HG03354 (cell line): Measurements from ENCODE around the gene SZT2.
"Not testable (repeated sequence)": the region's sequence is repeated elsewhere in the genome, so short reads cannot be mapped to it uniquely, and the experiment has no call there.

Source experiments
- ATAC-seq: cut with Tn5 transposase; IDR thresholded peaks from one replicate; pipeline ENCODE4 v1.9.1; 2021; ENCODE audit warnings: mild to moderate bottlenecking; ENCODE audit not compliant: unreplicated experiment, poor library complexity, severe bottlenecking

SZT2 gene

DNA sequence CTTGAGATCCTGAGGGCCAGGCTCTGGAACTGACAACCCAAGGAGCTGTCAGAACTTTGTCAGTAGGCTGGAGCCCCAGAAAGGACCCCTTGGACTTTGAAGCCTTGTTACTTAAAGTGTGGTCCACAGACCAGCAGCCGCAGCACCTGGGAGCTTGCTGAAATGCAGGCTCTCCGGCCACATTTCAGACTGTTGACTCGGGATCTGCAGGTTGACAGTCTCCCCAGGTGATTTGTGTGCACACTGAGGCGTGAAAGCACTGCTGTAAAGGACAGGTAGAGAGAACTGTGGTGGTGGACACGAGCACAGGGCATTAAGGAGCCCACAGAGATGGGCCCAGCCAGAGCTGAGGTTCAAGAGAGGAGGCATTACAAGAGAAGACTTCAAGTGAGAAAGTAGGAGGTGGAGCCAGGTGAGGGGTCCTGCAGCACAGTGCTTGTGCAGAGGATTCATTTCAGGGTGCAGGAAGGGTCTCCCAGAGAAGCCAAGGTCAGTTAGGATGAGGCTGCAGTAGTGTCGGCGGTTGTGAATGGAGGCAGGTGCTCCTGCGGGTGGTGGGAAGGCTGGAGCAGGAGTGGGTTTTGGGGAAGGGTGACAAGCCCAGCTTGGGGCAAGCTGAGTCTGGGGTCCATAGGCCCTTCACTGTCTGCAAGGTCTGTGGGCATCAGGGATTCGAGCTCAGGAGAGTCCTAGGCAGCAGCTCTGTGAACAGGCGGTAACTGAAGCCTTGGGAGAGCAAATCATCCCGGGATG is 59.4 kb downstream of the SZT2 start:
- no peak for ATAC-seq

DNA sequence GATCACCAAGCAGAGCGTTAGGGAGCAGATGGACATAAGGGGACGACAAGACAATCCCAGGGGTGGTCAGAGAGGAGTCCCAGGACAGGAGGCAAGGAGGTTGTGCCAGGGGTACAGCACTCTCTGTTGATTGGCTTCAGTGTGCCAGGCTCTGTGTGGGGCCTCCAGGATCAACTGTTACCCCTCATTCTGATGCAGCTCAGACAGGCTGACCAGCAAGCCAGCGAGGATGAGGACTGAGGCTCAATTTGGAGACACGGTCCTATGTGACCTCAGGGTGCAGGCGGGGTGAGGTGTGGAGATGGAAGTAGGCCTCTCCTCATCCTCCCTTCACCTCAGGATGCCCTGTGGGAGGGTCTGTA is 60.0 kb downstream of the SZT2 start:
- ATAC-seq = no peak

DNA sequence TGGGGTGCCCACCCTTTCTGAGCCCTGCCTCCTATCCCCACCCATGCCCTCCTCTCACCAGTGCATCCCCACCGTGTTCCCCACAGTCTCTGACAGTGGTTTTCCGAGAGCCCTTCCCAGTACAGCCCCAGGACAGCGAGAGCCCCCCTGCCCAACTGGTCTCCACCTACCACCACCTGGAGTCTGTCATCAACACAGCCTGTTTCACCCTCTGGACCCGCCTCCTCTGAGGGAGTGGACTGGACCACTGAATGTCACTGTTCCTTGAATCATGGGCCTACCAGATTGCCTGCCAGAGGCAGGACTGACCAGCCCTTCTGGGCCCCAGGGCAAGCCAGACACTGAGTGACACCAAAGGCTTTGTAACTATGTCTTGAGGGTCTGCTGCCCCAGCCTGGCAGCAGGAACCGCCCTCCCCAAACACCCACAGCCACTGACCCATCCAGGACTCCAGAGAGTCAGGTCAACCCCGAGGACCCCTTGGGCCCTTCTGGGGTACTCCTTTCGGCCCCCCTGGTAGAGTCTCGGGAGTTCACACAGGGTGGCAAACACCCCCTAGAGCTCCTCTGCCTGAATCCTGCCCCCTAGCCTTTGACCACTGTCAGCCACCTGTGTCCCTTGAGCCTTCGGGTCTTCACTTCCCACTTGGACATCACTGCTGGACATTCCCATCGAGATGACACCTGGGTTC is 60.7 kb downstream of the SZT2 start:
- ATAC-seq = no peak

DNA sequence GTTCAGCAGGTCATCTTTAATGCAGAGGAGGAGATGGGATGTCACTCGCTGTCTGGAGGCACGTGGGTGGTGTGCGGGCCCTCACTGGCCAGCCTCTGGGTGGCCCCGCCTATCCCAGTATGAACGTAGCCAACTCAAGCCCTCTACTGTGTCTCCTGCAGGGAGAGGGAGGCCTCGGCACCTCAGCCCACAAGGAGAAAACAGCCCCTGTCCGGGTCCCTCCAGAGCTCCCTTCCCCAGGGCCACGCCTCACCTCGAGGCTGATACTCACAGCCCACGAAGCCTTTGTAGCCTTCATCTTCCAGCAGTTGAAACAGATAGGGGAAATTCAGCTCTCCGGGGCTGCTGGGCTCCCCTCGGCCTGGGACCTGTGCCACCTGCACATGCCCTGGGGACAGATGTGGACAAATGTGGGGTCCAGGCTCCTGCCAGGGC is 61.5 kb downstream of the SZT2 start:
- ATAC-seq = no peak

DNA sequence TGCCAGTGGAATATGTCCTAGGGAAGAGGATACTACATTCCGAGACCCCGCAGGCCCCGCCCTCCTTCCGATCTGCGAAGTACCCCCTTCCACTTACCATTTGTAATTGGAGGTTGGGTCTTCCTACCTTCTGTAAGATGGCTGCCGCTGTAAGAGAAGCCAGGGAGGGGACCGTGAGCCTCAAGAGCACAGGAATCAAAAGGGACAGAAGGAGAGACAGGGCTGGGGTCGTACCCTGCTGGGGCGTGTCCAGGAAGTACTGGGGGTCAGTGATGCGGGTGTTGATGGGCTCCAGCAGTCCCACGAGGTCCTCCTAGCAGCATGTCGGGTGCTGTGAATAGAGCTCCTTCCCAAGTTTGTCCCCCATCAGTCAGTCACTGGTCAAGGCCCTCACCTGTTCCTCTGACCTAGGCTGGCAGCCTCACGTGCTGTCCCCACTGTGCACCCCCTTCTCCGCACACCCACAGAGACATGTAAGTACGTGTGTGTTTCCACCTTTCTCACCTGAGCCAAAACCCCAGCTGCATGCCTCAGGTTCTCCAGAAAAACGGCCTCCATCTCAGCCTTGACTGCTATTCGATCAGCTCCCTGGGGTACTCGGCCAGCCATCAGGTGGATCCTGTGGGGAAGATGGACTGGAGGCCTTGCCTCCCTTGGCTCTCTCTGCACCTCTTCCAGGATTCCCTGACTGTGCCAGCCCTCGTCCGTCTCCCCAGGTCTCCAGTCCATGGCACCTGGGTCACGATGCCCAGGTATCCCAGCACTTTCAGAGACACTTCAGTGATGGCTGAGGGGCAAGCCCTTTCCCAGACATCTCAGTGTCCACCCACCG is 62.2 kb downstream of the SZT2 start:
- ATAC-seq = no peak

DNA sequence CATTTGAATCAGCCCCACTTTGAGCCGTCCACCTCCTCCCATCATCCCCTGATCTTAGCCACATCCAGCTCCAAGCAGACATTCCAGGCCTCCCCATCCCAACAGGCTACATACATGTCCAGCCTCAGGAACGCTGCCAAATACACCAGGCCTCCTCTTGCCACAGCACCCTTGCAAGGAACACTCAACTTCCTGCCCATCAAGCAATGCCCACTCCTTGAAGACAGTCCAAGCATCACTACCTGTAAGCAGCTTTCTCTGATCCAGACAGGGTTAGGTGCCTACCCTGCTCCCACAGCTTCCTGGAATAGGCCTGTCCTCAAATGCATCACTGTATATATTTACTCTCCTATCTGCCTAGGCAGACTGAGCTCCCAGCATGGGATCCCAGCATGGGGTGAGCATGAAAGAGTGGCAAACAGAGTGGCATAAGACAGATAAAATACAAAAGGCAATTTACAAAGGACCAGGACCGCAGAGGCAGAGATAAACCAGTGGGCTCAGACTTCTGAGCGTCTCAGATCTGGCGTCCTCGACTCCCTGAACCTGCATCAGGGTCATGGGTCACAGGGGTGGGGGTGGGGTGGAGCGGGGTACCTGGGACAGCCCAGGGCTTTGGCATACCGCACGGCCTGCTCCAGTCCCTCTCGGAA is 63.2 kb downstream of the SZT2 start:
- ATAC-seq = no peak

DNA sequence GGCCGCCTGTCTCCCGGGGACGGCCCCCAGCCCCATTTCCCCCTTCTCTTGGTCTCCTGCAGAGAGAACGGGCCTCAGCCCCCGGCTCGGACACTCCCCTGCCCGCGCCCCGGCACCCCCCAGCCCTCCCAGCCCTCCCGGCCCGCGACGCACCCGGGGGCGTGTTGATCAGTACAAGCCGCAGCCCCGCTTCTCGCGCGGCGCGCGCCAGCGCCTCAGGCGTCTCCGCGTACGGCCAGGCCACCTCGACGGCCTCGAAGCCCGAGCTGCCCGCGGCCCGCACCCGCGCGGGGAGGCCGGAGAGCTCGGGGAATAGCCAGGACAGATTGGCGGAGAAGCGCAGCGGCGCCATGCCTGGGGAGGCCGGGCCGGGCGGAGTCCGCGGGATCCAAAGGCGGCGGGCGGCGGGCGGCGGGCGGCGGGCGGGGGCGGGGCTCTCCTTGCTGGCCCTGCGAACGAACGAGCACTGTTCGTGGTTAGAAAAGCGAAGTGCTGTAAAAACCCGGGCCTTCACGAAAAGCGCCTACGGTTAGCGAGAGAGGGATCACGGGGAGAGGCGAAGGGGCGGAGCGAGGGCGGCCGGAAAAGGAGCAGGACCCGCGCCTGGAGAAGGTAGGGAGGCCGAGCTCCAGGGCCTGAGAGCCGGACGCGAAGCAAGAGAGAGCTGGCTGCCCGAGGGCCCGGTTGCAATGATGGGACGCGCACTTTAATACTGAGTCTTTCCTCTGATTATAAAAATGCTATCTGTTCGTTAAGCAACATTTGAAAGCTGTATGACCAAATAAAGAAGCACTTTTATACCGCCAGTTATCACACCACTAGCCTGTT is 64.0 kb downstream of the SZT2 start, which contains the start of gene HYI:
HYI (minus strand) TSS at position 490 of the 828 bp plus-strand sequence; CDS start at position 352, 138 bp downstream.
- no peak for ATAC-seq

DNA sequence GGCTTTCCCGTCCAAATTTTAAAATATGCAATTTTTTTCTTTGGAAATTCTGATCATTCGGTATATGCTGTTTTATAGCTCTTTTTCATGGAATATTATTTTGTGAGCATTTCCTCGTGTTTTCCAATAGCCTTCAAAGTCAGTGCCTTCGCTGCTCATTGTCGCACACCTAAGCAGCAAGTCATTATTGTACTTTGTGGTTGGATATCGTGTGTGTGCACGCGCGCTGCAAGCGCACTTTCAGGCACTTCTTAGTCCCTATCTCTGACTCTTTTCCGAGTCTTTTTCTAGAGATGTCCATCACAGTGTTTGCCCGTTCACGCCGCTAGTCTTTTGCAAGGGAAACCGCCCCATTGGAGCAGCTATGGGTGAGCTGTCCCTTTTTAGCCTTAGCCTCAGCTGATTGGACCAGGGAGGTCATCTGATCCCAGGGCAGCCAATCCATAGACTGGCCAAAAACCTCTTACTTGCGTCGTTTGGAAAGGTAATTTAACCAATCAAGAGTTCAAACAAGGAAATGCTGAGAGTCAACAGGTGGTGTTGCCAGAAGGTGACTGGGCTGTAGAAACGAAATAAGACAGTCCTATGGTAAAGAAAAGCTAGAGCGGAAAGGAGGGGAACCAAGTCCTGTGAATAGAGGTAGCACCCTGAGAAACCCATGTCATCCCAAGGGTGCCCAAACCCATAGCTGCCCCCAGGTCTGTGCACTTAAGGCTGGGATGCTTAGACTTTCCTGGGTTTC is 64.7 kb downstream of the SZT2 start:
- ATAC-seq = peak; percentile 87

DNA sequence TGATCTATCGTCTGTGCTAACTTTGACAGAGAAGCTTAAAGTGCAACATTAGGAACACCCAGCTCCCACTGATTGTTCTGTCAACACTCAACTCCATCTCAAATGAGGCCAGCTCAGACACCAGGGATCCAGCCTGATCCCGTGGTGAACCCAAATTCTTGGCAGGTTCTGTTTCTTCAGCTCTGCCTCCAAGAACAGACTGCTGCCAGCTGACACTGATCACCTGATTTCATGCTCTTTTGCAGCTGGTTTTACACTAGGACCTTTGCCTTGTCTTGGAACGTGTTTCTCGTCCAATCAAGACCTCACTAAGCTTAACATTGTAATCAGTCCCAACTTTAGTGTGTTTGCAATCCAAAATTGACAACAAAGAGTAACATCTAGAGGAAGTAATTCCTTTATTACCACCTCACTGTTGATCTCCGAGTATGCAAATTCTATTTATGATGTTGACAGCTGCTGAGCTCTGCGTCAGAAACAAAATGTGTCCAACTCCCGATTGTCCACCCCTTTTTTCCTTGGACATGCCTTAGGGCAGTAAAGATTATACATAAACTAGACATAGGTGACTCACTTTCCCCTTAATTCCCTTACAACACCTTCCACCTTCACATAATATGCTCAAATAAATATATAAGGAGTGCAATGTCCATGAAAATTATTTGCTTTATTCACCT is 65.7 kb downstream of the SZT2 start:
- ATAC-seq = no peak

DNA sequence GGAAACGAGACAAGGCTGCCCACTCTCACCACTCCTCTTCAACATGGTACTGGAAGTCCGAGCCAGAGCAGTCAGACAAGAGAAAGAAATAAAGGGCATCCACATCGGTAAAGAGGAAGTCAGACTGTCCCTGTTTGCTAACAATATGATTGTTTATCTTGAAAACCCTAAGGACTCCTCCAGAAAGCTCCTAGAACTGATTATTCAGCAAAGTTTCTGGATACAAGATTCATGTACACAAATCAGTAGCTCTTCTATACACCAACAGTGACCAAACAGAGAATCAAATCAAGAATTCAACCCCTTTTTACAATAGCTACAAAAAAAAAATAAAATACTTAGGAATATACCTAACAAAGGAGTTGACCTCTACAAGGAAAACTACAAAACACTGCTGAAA is 68.7 kb downstream of the SZT2 start:
- ATAC-seq = not testable (repeated sequence)

DNA sequence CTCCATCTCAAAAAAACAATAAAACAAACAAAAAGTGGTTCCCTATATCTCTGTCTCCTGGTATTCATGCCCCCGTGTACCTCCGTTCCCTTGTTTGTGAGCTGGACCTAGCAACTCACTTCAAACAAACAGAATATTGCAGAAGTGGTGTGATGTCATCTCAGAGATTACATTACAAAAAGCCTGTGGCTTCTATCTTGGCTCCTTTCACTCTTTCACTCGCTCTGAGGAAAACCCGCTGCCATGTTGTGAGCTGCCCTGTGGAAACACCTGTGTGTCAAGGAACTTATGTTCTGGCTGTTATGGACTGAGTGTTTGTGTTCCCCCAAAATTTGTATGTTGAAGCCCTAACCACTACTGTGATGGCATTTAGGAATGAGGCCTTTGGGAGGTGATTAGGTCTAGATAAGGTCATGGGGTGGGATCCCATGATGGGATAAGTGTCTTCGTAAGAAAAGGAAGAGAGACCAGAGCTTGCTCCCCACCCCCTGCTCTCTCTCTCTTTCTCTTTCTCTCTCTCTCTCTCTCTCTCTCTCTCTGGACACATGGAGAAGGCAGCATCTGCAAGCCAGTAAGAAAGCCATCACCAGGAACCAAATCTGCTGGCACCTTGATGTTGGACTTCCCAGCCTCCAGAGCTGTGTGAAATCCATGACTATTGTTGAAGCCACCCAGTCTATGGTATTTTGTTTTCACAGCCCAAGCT is 71.4 kb downstream of the SZT2 start:
- ATAC-seq = no peak

DNA sequence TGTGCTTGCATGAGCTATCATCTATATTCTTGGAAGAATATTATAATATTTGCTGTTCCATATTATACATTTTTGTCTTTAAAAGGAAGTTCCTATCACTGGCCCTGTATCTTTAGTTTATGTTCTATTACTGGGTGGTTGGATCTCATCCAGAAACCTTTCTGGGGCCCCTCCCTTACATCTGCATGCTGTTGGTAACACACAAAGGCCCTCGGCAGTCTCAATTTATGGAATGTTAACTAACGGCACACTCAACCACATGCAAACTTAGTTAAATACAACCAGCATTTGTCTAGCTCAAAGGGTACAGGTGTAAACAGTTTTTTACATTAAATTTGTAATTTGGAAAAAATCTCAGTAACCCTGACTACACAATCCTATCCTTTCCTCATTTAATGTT is 73.8 kb downstream of the SZT2 start:
- ATAC-seq = no peak

DNA sequence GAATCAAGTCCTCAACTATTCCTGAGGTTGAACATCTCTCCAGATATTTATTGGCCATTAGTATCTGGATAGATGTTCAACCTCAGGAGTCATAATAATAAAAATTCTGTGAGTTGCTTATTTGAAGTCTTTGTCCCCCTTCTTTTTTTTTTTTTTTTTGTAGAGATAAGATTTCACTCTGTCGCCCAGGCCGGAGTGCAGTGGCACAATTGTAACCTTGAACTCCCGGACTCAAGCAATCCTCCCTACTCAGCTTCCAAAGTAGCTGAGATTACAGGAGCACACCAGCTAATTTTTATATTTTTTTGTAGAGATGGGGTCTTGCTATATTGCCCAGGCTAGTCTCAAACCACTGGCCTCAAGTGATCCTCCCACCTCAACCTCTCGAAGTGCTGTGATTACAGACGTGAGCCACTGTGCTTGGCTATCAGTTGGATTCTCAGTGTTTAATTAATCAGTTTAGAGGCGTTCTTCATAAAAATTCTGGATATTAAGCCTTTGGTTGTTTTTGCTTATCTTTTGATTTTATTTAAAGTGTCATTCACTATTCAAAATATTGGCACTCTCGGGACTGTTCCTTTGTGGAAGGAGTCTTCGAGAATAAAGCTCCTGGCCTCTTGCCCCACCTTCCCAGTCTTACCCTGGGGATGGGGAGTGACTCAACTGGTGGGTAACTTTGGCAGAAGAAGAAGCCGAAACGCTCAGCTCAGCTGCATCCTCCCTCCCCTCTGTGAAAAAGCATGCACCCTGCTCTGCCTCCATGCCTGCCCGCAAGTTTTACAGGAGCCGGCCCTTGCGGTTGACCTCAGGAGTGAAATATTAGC is 75.2 kb downstream of the SZT2 start:
- ATAC-seq = no peak

DNA sequence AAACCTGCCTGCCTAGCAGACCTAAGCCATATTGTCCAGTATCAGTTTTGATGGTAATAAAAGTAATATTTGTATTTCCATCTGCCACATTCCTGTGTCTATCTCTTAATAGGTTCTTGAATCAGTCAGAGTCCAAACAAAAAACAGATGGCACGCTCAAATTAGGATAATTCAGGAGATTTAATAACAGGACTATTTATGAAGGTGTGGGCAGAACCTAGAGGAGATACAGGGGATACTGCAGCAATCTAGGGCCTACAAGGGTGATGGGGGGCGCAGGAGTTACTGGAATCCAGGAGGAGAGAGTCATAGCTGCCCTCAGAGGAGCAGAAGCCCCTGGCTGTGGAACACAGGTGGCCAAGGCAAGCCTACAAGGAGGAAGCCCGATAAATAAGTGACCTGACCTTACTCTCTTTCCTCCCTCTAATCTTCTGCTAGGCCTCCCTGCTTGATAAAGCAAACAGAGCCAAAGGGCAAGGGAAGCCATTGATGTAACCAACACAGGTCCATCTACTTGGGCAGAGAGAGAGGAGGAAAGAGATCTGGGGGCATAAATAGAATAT is 75.9 kb downstream of the SZT2 start:
- no peak for ATAC-seq

DNA sequence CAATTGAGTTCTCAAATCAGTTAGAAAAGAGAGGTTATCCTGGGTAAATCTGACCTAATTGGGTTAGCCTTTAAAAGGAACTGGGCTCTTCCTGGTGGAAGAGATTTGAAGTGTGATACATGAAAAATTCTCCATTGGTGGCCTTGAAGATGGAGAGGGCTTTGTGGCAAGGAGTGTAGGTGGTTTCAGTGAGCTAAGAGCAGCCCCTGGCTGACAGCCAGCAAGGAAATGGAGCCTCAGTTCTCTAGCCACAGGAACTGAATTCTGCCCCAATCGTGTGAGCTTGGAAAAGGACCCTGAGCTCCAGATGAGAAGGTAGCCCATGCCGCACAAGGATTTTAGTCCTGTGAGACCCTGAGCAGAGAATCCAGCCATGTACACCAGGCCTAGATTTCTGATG is 76.7 kb downstream of the SZT2 start:
- no peak for ATAC-seq

DNA sequence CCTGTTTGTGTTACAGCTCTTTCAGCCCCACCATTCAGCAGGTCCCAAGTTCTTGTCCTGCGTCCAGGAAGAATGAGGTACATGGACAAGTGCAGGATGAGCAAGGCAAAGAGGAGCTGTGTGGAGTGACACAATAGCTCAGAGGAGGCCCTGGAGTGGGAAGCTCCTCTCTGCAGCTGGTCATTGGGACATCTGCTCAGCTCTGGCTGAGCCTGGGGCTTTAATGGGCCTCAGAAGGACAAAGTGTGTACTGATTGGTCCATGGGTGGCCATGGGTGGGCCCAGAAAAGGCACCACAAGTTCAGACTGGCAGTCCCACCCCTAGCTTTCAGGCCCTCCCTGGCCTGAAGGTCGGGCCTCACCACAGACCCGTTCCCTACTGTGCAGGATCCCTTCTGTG is 78.7 kb downstream of the SZT2 start:
- no peak for ATAC-seq
